OCI-LY7 (cell line): ENCODE results near the gene SRP68.

Experiments
- EZH2phosphoT487 ChIP-seq: fragments of 200-600 bp; sonication (generic); IDR thresholded peaks from 2 replicates; pipeline ENCODE4 v1.6.1; 2018; ENCODE audit warnings: low read depth, borderline replicate concordance, mild to moderate bottlenecking, mixed run types, antibody characterized with exemption, low read length, moderate library complexity, mixed read lengths
- TF ChIP-seq, protein P1 (sequence below): fragments of 200-600 bp; sonication (generic); conservative IDR thresholded peaks from 2 replicates; pipeline ENCODE4 v1.5.1; 2014; ENCODE audit warnings: mild to moderate bottlenecking, antibody characterized with exemption, low read length, moderate library complexity, mixed read lengths

DNA sequence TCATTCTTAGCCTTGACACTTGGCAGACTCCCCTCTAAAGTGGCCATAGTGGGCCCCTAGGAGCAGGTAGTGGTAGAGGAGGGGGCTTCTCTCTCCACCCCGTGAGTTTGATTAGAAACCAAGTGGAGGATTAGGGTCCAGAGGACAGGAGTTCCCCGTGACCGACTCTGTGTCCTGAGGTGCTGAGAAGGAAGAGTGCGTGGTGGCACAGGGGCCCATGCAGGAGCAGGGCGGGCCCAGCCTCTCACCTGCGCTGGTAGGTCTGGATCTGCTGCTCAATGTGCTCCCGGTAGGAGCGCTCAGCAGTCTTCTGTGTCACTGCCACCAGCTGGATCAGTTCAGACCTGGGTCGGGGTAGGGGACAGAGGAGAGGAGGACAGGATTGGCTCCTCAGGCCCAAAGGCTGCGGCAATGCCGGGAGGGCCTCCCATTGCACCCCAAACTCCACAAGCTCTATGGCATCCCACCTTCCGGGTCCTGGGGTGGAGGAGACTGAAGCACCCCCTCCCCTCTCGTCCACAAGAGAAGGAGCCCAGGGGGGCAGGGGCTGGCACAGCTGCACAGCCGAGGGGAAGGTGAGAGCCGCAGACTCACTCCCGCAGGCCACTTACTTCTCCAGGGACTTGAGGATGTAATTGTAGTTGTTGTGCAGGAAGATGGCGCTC is 12.9 kb upstream of the SRP68 start:
- TF ChIP-seq, protein P1, sequence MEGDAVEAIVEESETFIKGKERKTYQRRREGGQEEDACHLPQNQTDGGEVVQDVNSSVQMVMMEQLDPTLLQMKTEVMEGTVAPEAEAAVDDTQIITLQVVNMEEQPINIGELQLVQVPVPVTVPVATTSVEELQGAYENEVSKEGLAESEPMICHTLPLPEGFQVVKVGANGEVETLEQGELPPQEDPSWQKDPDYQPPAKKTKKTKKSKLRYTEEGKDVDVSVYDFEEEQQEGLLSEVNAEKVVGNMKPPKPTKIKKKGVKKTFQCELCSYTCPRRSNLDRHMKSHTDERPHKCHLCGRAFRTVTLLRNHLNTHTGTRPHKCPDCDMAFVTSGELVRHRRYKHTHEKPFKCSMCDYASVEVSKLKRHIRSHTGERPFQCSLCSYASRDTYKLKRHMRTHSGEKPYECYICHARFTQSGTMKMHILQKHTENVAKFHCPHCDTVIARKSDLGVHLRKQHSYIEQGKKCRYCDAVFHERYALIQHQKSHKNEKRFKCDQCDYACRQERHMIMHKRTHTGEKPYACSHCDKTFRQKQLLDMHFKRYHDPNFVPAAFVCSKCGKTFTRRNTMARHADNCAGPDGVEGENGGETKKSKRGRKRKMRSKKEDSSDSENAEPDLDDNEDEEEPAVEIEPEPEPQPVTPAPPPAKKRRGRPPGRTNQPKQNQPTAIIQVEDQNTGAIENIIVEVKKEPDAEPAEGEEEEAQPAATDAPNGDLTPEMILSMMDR, result no peak
- TF ChIP-seq EZH2phosphoT487, result no peak
